Measurements from ENCODE around the gene COG5. TPM values are rescaled to one million over a fixed set of nuclear protein-coding genes. Genes with fewer than 3 reads are reported as not detected.

Gene COG5
- total RNA-seq, 1 experiment from 2014 or later, result 32.2 TPM

DNA sequence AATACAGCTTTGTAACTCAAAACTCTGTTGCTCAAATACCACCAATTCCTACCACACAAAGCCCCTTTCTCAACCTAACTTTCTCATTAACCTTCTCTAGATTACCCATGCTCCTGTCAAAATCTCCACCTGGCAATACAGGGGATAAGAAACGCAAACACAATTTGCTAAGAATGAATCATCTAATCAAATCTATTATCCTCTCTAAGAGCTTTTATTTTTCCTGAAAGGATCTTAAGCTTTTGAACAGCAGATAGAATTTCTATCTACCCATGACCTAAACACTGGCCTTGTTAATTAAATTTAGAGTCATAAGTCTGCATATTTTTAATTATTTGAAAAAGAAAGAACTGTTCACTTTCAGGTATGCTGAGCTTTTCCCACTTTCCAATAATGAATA, 296.6 kb downstream of the COG5 start:
- CTCF ChIA-PET, result no interaction called here
- no TSS peak for BruUV-seq (replicated peaks)
- Histone ChIP-seq H3K4me1 (ENCODE audit: insufficient read depth, low read length, poor library complexity, severe bottlenecking) (peaks cover 7% of the 10 kb centered on the region), H3K27ac (ENCODE audit: low read depth, low read length, poor library complexity, severe bottlenecking) (no peak overlapping the region), H3K4me3 (ENCODE audit: low read depth, low read length, poor library complexity, severe bottlenecking) (no peak overlapping the region), H3K27me3 (replicated peaks; ENCODE audit: insufficient read depth, low read depth, low read length, poor library complexity) (no peaks in the 10 kb centered on the region), H3K9me3 (ENCODE audit: low read depth, low read length, poor library complexity, severe bottlenecking) (no peaks in the 10 kb centered on the region), H3K36me3 (ENCODE audit: insufficient read depth, low read length, poor library complexity, severe bottlenecking) (no peaks in the 10 kb centered on the region)
- TF ChIP-seq EZH2 (IDR thresholded peaks at IDR 0.05; ENCODE audit: borderline replicate concordance, low read depth, low read length, poor library complexity, severe bottlenecking) (no peak), CTCF (conservative IDR thresholded peaks at IDR 0.05; ENCODE audit: low read depth, low read length) (no peak)
- POLR2A ChIA-PET (ENCODE audit: low non-redundant PET), result no interaction called here
- intact Hi-C loops (cut with micrococcal nuclease; ENCODE audit: unreplicated experiment), result no loop called here
- no peak for DNase-seq (ENCODE audit: low spot score)

GRCh38 chr7:107264723-107265122, 299.0 kb downstream of the COG5 start:
- CTCF ChIA-PET, result no interaction called here
- intact Hi-C loops (cut with micrococcal nuclease; ENCODE audit: unreplicated experiment), result no loop called here

GRCh38 chr7:107262857-107263256, 300.9 kb downstream of the COG5 start:
- no TSS peak for BruUV-seq (replicated peaks)
- intact Hi-C loops (cut with micrococcal nuclease; ENCODE audit: unreplicated experiment), result no loop called here
- Histone ChIP-seq H3K4me3 (ENCODE audit: low read depth, low read length, poor library complexity, severe bottlenecking) (no peak overlapping the region), H3K36me3 (ENCODE audit: insufficient read depth, low read length, poor library complexity, severe bottlenecking) (no peaks in the 10 kb centered on the region), H3K27me3 (replicated peaks; ENCODE audit: insufficient read depth, low read depth, low read length, poor library complexity) (no peaks in the 10 kb centered on the region), H3K9me3 (ENCODE audit: low read depth, low read length, poor library complexity, severe bottlenecking) (no peaks in the 10 kb centered on the region), H3K27ac (ENCODE audit: low read depth, low read length, poor library complexity, severe bottlenecking) (no peak overlapping the region), H3K4me1 (ENCODE audit: insufficient read depth, low read length, poor library complexity, severe bottlenecking) (peaks cover 7% of the 10 kb centered on the region)
- ChIA-PET CTCF (no interaction called here), POLR2A (ENCODE audit: low non-redundant PET) (no interaction called here)
- TF ChIP-seq CTCF (conservative IDR thresholded peaks at IDR 0.05; ENCODE audit: low read depth, low read length) (no peak), EZH2 (IDR thresholded peaks at IDR 0.05; ENCODE audit: borderline replicate concordance, low read depth, low read length, poor library complexity, severe bottlenecking) (no peak)
- peak; percentile 57 for DNase-seq (ENCODE audit: low spot score)

More at GRCh38 chr7:107264723-107265122, 299.0 kb downstream of the COG5 start:
- TF ChIP-seq CTCF (conservative IDR thresholded peaks at IDR 0.05; ENCODE audit: low read depth, low read length), result no peak
- no peak for TF ChIP-seq EZH2 (IDR thresholded peaks at IDR 0.05; ENCODE audit: borderline replicate concordance, low read depth, low read length, poor library complexity, severe bottlenecking)
- POLR2A ChIA-PET (ENCODE audit: low non-redundant PET), result no interaction called here
- H3K27me3 ChIP-seq (replicated peaks; ENCODE audit: insufficient read depth, low read depth, low read length, poor library complexity), result no peaks in the 10 kb centered on the region
- BruUV-seq (replicated peaks), result no TSS peak
- no peak overlapping the region for H3K4me3 ChIP-seq (ENCODE audit: low read depth, low read length, poor library complexity, severe bottlenecking)
- peaks cover 7% of the 10 kb centered on the region for H3K4me1 ChIP-seq (ENCODE audit: insufficient read depth, low read length, poor library complexity, severe bottlenecking)
- no peaks in the 10 kb centered on the region for H3K36me3 ChIP-seq (ENCODE audit: insufficient read depth, low read length, poor library complexity, severe bottlenecking)
- no peak overlapping the region for H3K27ac ChIP-seq (ENCODE audit: low read depth, low read length, poor library complexity, severe bottlenecking)
- no peak for DNase-seq (ENCODE audit: low spot score)
- H3K9me3 ChIP-seq (ENCODE audit: low read depth, low read length, poor library complexity, severe bottlenecking), result no peaks in the 10 kb centered on the region
